Measurements from ENCODE around the gene CHST13.

Gene CHST13

DNA sequence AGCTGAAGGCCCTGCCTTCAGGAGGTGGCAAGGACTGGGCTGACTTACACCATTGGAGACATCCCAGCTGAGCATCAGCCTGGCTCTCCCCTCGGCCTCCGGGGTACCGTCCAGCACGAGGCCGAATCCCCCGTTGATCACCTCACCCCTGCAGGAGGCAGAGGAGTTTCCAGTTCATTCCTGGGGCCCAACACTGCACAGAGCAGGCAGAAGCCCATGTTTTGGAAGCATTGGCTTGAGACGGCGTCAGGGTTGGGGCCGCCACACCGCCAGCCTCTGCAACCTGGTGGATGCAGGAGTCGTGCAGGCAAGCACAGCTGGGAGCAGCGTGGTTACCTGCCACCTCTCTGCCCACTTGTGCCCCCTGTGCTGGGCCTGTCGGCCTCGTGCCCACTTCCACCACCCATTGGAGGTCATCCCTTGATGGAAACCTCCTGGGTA is 40.6 kb upstream of the CHST13 start:
- TF ChIP-seq, protein P1, sequence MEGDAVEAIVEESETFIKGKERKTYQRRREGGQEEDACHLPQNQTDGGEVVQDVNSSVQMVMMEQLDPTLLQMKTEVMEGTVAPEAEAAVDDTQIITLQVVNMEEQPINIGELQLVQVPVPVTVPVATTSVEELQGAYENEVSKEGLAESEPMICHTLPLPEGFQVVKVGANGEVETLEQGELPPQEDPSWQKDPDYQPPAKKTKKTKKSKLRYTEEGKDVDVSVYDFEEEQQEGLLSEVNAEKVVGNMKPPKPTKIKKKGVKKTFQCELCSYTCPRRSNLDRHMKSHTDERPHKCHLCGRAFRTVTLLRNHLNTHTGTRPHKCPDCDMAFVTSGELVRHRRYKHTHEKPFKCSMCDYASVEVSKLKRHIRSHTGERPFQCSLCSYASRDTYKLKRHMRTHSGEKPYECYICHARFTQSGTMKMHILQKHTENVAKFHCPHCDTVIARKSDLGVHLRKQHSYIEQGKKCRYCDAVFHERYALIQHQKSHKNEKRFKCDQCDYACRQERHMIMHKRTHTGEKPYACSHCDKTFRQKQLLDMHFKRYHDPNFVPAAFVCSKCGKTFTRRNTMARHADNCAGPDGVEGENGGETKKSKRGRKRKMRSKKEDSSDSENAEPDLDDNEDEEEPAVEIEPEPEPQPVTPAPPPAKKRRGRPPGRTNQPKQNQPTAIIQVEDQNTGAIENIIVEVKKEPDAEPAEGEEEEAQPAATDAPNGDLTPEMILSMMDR (IDR thresholded peaks at IDR 0.05; ENCODE audit: borderline replicate concordance, control extremely low read depth, extremely low read depth, insufficient read depth, missing control alignments), result no peak
- no peak for DNase-seq (ENCODE audit: low spot score)
- in situ Hi-C loops (cut with MboI; ENCODE audit: low sequenced_read_pairs, unreplicated experiment), result no loop called here

GRCh38 chr3:126484148-126484547 is 39.8 kb upstream of the CHST13 start:
- TF ChIP-seq, protein P1 (IDR thresholded peaks at IDR 0.05; ENCODE audit: borderline replicate concordance, control extremely low read depth, extremely low read depth, insufficient read depth, missing control alignments), result no peak
- in situ Hi-C loops (cut with MboI; ENCODE audit: low sequenced_read_pairs, unreplicated experiment), result no loop called here
- no peak for DNase-seq (ENCODE audit: low spot score)

DNA sequence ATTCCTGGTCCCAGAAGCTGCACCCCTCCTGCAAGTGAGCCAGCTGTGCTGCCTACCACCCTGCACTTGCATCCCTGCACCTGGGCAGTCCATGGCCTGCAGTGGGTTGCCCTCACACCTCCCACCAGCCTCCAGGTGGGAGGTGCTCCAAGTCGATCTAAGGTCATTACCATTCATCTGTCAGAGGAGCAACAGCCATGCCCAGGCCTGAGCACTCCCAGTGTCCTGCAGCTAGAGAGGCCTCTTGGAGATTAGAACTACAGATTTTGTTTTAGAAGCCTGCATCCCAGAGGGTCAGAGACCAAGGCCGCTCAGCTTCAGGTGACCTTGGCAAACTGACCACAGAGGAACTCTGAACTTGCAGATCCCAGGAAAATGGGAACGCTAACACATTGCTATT is 39.3 kb upstream of the CHST13 start:
- TF ChIP-seq, protein P1 (IDR thresholded peaks at IDR 0.05; ENCODE audit: borderline replicate concordance, control extremely low read depth, extremely low read depth, insufficient read depth, missing control alignments), result no peak
- no peak for DNase-seq (ENCODE audit: low spot score)
- in situ Hi-C loops (cut with MboI; ENCODE audit: low sequenced_read_pairs, unreplicated experiment), result no loop called here

DNA sequence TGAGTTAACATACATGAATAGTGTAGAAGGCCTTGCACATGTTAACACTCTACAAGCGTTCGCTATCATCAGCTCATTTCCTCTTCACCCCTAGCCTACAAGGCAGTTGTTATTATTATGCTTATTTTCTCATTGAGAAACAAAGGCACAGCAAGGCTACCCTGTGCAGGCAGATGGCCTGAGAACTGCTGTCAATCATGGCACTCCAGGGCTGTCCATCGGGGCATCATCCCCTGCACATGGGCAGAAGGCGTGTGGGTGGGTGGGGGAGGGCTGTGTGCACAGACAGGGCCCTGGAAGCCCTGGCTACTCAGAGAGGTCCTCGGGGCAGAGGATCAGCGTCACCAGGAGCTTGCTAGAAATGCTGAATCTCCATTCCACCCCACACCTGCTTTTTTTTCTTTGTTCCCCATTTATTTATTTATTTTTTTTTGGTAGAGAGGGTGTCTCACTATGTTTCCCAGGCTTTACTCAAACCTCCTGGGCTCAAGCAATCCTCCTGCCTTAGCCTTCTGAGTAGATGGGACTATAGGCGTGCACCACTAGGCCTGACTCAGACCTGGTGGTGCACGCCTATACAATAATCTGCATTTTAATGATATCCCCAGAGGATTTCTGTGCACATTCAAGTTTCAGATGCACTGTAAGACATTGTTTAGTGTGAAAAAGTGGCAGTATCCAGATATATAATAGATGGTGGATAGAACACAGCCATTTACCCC is 38.6 kb upstream of the CHST13 start:
- in situ Hi-C loops (cut with MboI; ENCODE audit: low sequenced_read_pairs, unreplicated experiment), result no loop called here
- DNase-seq (ENCODE audit: low spot score), result no peak
- TF ChIP-seq, protein P1 (IDR thresholded peaks at IDR 0.05; ENCODE audit: borderline replicate concordance, control extremely low read depth, extremely low read depth, insufficient read depth, missing control alignments), result no peak

DNA sequence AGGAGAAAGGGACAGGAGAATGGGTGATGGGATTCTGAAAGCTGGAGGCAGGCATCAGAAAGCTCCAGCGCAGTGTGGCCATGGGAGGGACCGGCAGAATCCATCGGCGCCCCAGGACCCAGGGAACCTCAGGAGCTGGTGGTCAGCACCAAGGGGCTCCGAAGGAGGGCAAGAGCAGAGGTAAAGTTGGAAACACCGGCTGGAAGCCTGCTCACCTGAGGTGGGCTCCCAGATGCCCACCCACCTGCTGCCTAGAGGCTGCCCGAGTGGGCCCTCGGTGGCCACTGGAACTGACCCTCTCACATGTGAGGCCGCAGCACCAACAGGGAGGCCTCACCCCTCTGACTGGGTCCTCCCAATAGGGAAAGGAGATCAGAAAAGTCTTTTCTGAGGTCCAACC is 38.0 kb upstream of the CHST13 start:
- TF ChIP-seq, protein P1 (IDR thresholded peaks at IDR 0.05; ENCODE audit: borderline replicate concordance, control extremely low read depth, extremely low read depth, insufficient read depth, missing control alignments), result no peak
- no peak for DNase-seq (ENCODE audit: low spot score)
- in situ Hi-C loops (cut with MboI; ENCODE audit: low sequenced_read_pairs, unreplicated experiment), result no loop called here

- TF ChIP-seq, protein P1 (IDR thresholded peaks at IDR 0.05; ENCODE audit: borderline replicate concordance, control extremely low read depth, extremely low read depth, insufficient read depth, missing control alignments), result no peak
- DNase-seq (ENCODE audit: low spot score), result no peak
- in situ Hi-C loops (cut with MboI; ENCODE audit: low sequenced_read_pairs, unreplicated experiment), result no loop called here
Measured at GRCh38 chr3:126486360-126486847, 37.6 kb upstream of the CHST13 start.
